ENCODE results near the gene PSIP1.

DNA sequence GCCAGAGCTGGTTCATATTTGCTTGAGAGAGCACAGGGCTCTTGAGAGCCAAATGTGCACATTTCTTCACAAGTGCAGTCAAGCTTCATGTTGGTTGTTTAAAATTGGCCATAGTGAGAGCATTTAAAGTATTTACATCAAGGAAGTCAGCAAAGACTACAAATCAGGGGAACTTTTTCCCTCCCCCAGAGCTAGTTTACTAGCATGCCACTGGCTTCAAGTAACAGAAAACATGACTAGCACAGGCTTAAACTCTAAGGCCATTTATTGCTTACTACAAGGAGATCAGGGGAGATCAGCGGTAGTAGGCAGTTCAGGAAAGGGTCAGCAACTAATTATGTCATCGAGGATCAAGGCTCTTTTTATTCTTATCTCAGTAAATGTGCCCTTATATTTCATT is 31.1 kb upstream of the PSIP1 start:
- TF ChIP-seq RCOR1 (IDR thresholded peaks at IDR 0.05; ENCODE audit: insufficient replicate concordance, low read length) (no peak), CHD1 (IDR thresholded peaks at IDR 0.05; ENCODE audit: low read depth, low read length) (no peak), SMC3 (IDR thresholded peaks at IDR 0.05; ENCODE audit: low read depth, low read length) (no peak), POLR2A (IDR thresholded peaks at IDR 0.05; ENCODE audit: low read depth, low read length) (no peak), RFX5 (IDR thresholded peaks at IDR 0.05; ENCODE audit: low read depth, low read length) (no peak), MAZ (IDR thresholded peaks at IDR 0.05; ENCODE audit: borderline replicate concordance, low read depth, low read length) (no peak), FOS (IDR thresholded peaks at IDR 0.05; ENCODE audit: low read depth, low read length) (no peak)
- TF ChIP-seq, protein P1, sequence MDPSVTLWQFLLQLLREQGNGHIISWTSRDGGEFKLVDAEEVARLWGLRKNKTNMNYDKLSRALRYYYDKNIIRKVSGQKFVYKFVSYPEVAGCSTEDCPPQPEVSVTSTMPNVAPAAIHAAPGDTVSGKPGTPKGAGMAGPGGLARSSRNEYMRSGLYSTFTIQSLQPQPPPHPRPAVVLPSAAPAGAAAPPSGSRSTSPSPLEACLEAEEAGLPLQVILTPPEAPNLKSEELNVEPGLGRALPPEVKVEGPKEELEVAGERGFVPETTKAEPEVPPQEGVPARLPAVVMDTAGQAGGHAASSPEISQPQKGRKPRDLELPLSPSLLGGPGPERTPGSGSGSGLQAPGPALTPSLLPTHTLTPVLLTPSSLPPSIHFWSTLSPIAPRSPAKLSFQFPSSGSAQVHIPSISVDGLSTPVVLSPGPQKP (IDR thresholded peaks at IDR 0.05; ENCODE audit: borderline replicate concordance, low read depth, low read length), result no peak
- TF ChIP-seq, protein P2, sequence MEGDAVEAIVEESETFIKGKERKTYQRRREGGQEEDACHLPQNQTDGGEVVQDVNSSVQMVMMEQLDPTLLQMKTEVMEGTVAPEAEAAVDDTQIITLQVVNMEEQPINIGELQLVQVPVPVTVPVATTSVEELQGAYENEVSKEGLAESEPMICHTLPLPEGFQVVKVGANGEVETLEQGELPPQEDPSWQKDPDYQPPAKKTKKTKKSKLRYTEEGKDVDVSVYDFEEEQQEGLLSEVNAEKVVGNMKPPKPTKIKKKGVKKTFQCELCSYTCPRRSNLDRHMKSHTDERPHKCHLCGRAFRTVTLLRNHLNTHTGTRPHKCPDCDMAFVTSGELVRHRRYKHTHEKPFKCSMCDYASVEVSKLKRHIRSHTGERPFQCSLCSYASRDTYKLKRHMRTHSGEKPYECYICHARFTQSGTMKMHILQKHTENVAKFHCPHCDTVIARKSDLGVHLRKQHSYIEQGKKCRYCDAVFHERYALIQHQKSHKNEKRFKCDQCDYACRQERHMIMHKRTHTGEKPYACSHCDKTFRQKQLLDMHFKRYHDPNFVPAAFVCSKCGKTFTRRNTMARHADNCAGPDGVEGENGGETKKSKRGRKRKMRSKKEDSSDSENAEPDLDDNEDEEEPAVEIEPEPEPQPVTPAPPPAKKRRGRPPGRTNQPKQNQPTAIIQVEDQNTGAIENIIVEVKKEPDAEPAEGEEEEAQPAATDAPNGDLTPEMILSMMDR (conservative IDR thresholded peaks at IDR 0.05; ENCODE audit: low read depth, low read length), result no peak
